ENCODE results near the gene KDM2B. TPM values are rescaled to one million over a fixed set of nuclear protein-coding genes. Genes with fewer than 3 reads are reported as not detected.

KDM2B gene
- polyA plus RNA-seq, 1 donor from 2014 or later, result 85.5 TPM

DNA sequence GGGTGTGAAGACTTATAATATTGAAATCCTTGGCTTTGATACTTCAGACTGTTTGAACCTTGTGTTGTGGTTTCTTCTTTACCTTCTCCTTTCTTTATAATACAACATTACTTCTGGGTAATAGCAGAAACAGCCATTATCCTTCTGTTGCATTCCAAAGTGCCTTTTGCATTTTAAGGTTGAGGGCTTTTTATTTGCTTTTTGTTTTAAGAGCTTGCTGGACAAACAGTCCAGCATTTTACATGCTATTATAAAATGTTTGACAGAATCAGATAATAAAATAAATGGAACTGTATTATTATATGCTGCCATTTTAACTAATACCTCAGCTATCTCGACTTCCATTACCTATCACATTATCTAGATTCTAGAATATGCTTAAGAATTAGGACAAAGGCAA, 166.9 kb downstream of the KDM2B start:
- no peaks in the 10 kb centered on the region for H3K79me2 ChIP-seq (replicated peaks; ENCODE audit: insufficient read depth, low read length)
- no peak overlapping the region for H3K4me2 ChIP-seq (ENCODE audit: low read length)

DNA sequence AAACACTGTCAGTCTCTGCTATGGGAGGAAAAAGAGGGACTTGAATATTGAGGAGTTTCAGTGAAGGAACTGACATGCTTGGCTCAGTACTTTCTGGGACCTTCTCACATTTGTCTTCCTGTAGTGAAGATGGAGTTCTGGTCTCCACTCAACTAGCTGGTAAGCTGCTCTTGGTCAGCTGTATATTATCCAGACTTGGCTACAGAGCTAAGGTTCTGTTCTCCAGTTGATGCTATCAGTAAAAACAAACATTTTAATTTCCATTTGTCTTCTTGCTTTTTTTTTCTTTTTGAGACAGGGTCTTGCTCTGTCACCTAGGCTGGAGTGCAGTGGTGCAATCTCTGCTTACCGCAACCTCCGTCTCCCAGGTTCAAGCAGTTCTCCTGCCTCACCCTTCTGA, 175.6 kb downstream of the KDM2B start:
- Histone ChIP-seq H4K20me1 (ENCODE audit: insufficient read depth) (no peaks in the 10 kb centered on the region), H2AFZ (ENCODE audit: low read depth, low read length) (no peak overlapping the region), H3K9me3 (ENCODE audit: low read length) (no peaks in the 10 kb centered on the region), H3F3A (ENCODE audit: insufficient read depth, low read length, poor library complexity, severe bottlenecking) (no peaks in the 10 kb centered on the region), H3K4me3 (ENCODE audit: low read length) (no peak overlapping the region), H3K27me3 (ENCODE audit: insufficient read depth, low read depth, low read length) (no peaks in the 10 kb centered on the region), H3K9ac (ENCODE audit: low read length) (no peak overlapping the region), H3K4me2 (ENCODE audit: low read length) (no peak overlapping the region), H3K27ac (ENCODE audit: low read length) (no peak overlapping the region), H3K9me2 (ENCODE audit: insufficient read depth, low read length) (no peaks in the 10 kb centered on the region), H3K36me3 (ENCODE audit: insufficient read depth, low read length) (no peaks in the 10 kb centered on the region), H3K79me2 (replicated peaks; ENCODE audit: insufficient read depth, low read length) (peaks cover 24% of the 10 kb centered on the region)
- TF ChIP-seq POLR2AphosphoS5 (IDR thresholded peaks at IDR 0.05) (no peak), RAD21 (conservative IDR thresholded peaks at IDR 0.05) (no peak), MXI1 (conservative IDR thresholded peaks at IDR 0.05; ENCODE audit: poor library complexity, severe bottlenecking) (no peak), TAF1 (IDR thresholded peaks at IDR 0.05; ENCODE audit: low read depth) (no peak)
- TF ChIP-seq, protein P1, sequence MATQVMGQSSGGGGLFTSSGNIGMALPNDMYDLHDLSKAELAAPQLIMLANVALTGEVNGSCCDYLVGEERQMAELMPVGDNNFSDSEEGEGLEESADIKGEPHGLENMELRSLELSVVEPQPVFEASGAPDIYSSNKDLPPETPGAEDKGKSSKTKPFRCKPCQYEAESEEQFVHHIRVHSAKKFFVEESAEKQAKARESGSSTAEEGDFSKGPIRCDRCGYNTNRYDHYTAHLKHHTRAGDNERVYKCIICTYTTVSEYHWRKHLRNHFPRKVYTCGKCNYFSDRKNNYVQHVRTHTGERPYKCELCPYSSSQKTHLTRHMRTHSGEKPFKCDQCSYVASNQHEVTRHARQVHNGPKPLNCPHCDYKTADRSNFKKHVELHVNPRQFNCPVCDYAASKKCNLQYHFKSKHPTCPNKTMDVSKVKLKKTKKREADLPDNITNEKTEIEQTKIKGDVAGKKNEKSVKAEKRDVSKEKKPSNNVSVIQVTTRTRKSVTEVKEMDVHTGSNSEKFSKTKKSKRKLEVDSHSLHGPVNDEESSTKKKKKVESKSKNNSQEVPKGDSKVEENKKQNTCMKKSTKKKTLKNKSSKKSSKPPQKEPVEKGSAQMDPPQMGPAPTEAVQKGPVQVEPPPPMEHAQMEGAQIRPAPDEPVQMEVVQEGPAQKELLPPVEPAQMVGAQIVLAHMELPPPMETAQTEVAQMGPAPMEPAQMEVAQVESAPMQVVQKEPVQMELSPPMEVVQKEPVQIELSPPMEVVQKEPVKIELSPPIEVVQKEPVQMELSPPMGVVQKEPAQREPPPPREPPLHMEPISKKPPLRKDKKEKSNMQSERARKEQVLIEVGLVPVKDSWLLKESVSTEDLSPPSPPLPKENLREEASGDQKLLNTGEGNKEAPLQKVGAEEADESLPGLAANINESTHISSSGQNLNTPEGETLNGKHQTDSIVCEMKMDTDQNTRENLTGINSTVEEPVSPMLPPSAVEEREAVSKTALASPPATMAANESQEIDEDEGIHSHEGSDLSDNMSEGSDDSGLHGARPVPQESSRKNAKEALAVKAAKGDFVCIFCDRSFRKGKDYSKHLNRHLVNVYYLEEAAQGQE (IDR thresholded peaks at IDR 0.05; ENCODE audit: borderline replicate concordance), result no peak

More for the DNA sequence above, 166.9 kb downstream of the KDM2B start:
- Histone ChIP-seq H3K27ac (ENCODE audit: low read length) (no peak overlapping the region), H3K4me3 (ENCODE audit: low read length) (no peak overlapping the region), H3K9ac (ENCODE audit: low read length) (no peak overlapping the region), H4K20me1 (ENCODE audit: insufficient read depth) (no peaks in the 10 kb centered on the region), H3K9me3 (ENCODE audit: low read length) (no peaks in the 10 kb centered on the region), H3F3A (ENCODE audit: insufficient read depth, low read length, poor library complexity, severe bottlenecking) (no peaks in the 10 kb centered on the region), H3K27me3 (ENCODE audit: insufficient read depth, low read depth, low read length) (no peaks in the 10 kb centered on the region), H2AFZ (ENCODE audit: low read depth, low read length) (no peak overlapping the region), H3K9me2 (ENCODE audit: insufficient read depth, low read length) (no peaks in the 10 kb centered on the region), H3K36me3 (ENCODE audit: insufficient read depth, low read length) (no peaks in the 10 kb centered on the region)
- TF ChIP-seq MXI1 (conservative IDR thresholded peaks at IDR 0.05; ENCODE audit: poor library complexity, severe bottlenecking) (no peak), EP300 (conservative IDR thresholded peaks at IDR 0.05; ENCODE audit: poor library complexity, severe bottlenecking) (no peak), SMC3 (conservative IDR thresholded peaks at IDR 0.05; ENCODE audit: poor library complexity) (no peak), EZH2 (IDR thresholded peaks at IDR 0.05; ENCODE audit: borderline replicate concordance, insufficient read depth, low read length, poor library complexity, severe bottlenecking) (no peak), POLR2AphosphoS5 (IDR thresholded peaks at IDR 0.05) (no peak), TAF1 (IDR thresholded peaks at IDR 0.05; ENCODE audit: low read depth) (no peak), RAD21 (conservative IDR thresholded peaks at IDR 0.05) (no peak)
- TF ChIP-seq, protein P1 (IDR thresholded peaks at IDR 0.05; ENCODE audit: borderline replicate concordance), result no peak
- TF ChIP-seq, protein P2, sequence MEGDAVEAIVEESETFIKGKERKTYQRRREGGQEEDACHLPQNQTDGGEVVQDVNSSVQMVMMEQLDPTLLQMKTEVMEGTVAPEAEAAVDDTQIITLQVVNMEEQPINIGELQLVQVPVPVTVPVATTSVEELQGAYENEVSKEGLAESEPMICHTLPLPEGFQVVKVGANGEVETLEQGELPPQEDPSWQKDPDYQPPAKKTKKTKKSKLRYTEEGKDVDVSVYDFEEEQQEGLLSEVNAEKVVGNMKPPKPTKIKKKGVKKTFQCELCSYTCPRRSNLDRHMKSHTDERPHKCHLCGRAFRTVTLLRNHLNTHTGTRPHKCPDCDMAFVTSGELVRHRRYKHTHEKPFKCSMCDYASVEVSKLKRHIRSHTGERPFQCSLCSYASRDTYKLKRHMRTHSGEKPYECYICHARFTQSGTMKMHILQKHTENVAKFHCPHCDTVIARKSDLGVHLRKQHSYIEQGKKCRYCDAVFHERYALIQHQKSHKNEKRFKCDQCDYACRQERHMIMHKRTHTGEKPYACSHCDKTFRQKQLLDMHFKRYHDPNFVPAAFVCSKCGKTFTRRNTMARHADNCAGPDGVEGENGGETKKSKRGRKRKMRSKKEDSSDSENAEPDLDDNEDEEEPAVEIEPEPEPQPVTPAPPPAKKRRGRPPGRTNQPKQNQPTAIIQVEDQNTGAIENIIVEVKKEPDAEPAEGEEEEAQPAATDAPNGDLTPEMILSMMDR (IDR thresholded peaks at IDR 0.05; ENCODE audit: poor library complexity, severe bottlenecking), result no peak
